Measurements from ENCODE around the gene FGF12. TPM values are rescaled to one million over a fixed set of nuclear protein-coding genes. Genes with fewer than 3 reads are reported as not detected.

The FGF12 gene
- total and polyA plus RNA-seq, 2 donors (not counting 1 experiment from before 2014, with no cell fraction given): 0.03 TPM; not detected in 1

DNA sequence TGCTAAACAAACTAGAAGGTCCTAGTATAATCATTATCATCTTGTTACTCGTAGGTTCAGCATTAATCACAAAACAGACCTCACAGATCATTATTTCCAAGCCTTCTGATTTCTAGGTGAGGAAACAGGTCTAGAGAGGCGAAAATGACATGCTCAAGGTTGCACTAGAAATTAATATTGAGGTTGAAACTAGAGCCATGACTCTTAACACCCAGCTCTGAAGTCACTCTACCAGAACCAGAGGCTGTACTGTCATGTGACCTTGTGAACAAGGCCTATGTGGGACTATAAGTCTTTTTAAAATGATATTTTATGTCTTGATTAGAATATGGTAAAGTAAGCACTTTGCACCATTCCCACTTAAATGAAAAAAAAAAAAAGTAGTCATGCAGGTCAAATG, 23.8 kb upstream of the FGF12 start:
- Mint-ChIP-seq H3K4me3 (no peak overlapping the region), H3K4me1 (no peaks in the 10 kb centered on the region), H3K27me3 (peaks cover 3% of the 10 kb centered on the region), H3K27ac (no peak overlapping the region), H3K9me3 (ENCODE audit: insufficient read depth) (no peaks in the 10 kb centered on the region)
- no peaks in the 10 kb centered on the region for H3K36me3 ChIP-seq (replicated peaks in 1 of 2; ENCODE audit: control extremely low read depth in 1 of 2, control insufficient read depth in 1 of 2, extremely low read depth in 1 of 2, insufficient read depth in 2 of 2, low read length in 1 of 2)
- H4K20me1 ChIP-seq (ENCODE audit: control insufficient read depth, insufficient read depth, low read length, poor library complexity, severe bottlenecking): no peaks in the 10 kb centered on the region
- DNase-seq (no peak), ATAC-seq (ENCODE audit: low read depth) (no peak)
- H3K79me2 ChIP-seq (ENCODE audit: control insufficient read depth, insufficient read depth, low read length): no peaks in the 10 kb centered on the region
- H3K4me1 ChIP-seq (ENCODE audit: control insufficient read depth in 2 of 2, insufficient read depth in 2 of 2, low read length in 2 of 2): no peaks in the 10 kb centered on the region
- ChIA-PET POLR2A (no interaction called here), CTCF (interaction anchor here (0.7 kb wide), 1 partner anchor 16 kb away, joined by 4 read pairs; no protein-coding TSS in a partner anchor)
- TF ChIP-seq CTCF (IDR thresholded peaks at IDR 0.05) (no peak), EZH2 (IDR thresholded peaks at IDR 0.05; ENCODE audit: borderline replicate concordance, insufficient read depth, low read depth, low read length, poor library complexity, severe bottlenecking) (no peak)
- no CpG with 5 or more reads among the region's 2 CpGs for WGBS (ENCODE audit: insufficient coverage)
- H3K4me2 ChIP-seq (replicated peaks; ENCODE audit: low read depth, low read length, poor library complexity, severe bottlenecking): no peak overlapping the region
- H3K4me3 ChIP-seq (ENCODE audit: control extremely low read depth in 1 of 5, extremely low read depth in 1 of 5, insufficient read depth in 1 of 5, low read depth in 2 of 5, low read length in 4 of 5): no peak overlapping the region
- intact Hi-C loops (cut with micrococcal nuclease): no loop called here
- H3K9me3 ChIP-seq (ENCODE audit: control extremely low read depth in 1 of 3, control insufficient read depth in 2 of 3, insufficient read depth in 1 of 3, low read length in 2 of 3): no peaks in the 10 kb centered on the region
- H3K27ac ChIP-seq (ENCODE audit: low read length in 2 of 2): no peak overlapping the region
- no peaks in the 10 kb centered on the region for H3K27me3 ChIP-seq (replicated peaks in 1 of 4; ENCODE audit: control extremely low read depth in 1 of 4, control insufficient read depth in 3 of 4, insufficient read depth in 4 of 4, low read length in 3 of 4)
- H2AFZ ChIP-seq (ENCODE audit: insufficient read depth, low read depth, low read length, poor library complexity, severe bottlenecking): no peak overlapping the region
- H3K9ac ChIP-seq (ENCODE audit: low read length): no peak overlapping the region

DNA sequence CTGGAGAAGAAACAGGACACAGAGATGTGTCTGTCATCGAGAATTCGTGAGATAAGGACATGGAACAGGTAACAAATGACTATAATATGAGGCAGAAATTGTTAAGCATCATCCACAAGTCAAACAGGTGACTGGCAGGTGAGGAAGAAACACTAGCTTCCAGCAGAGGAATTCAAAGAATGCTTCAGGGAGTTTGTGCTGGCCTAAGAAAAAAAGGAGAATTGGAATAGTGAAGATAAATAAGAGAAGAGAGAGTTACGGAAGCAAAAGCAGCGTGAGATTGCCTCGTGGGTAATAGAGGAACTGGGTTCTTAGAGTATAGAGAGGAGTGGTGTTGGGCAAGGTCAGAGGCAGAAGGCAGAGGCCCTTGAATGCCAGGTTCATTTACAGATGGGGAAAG, 22.9 kb upstream of the FGF12 start:
- H4K20me1 ChIP-seq (ENCODE audit: control insufficient read depth, insufficient read depth, low read length, poor library complexity, severe bottlenecking): no peaks in the 10 kb centered on the region
- ChIA-PET CTCF (no interaction called here), POLR2A (no interaction called here)
- 42% methylated on average over 3 of the region's 5 CpGs for WGBS (ENCODE audit: insufficient coverage)
- no peak overlapping the region for H3K4me3 Mint-ChIP-seq
- H3K36me3 ChIP-seq (replicated peaks in 1 of 2; ENCODE audit: control extremely low read depth in 1 of 2, control insufficient read depth in 1 of 2, extremely low read depth in 1 of 2, insufficient read depth in 2 of 2, low read length in 1 of 2): no peaks in the 10 kb centered on the region
- H3K27me3 Mint-ChIP-seq: peaks cover 3% of the 10 kb centered on the region
- DNase-seq: no peak
- H3K27ac Mint-ChIP-seq: no peak overlapping the region
- no peaks in the 10 kb centered on the region for H3K9me3 Mint-ChIP-seq (ENCODE audit: insufficient read depth)
- H3K27ac ChIP-seq (ENCODE audit: low read length in 2 of 2): no peak overlapping the region
- intact Hi-C loops (cut with micrococcal nuclease): no loop called here
- H3K4me2 ChIP-seq (replicated peaks; ENCODE audit: low read depth, low read length, poor library complexity, severe bottlenecking): no peak overlapping the region
- no peak for ATAC-seq (ENCODE audit: low read depth)
- no peak overlapping the region for H3K4me3 ChIP-seq (ENCODE audit: control extremely low read depth in 1 of 5, extremely low read depth in 1 of 5, insufficient read depth in 1 of 5, low read depth in 2 of 5, low read length in 4 of 5)
- no peaks in the 10 kb centered on the region for H3K4me1 ChIP-seq (ENCODE audit: control insufficient read depth in 2 of 2, insufficient read depth in 2 of 2, low read length in 2 of 2)
- H3K27me3 ChIP-seq (replicated peaks in 1 of 4; ENCODE audit: control extremely low read depth in 1 of 4, control insufficient read depth in 3 of 4, insufficient read depth in 4 of 4, low read length in 3 of 4): no peaks in the 10 kb centered on the region
- no peaks in the 10 kb centered on the region for H3K9me3 ChIP-seq (ENCODE audit: control extremely low read depth in 1 of 3, control insufficient read depth in 2 of 3, insufficient read depth in 1 of 3, low read length in 2 of 3)
- TF ChIP-seq EZH2 (IDR thresholded peaks at IDR 0.05; ENCODE audit: borderline replicate concordance, insufficient read depth, low read depth, low read length, poor library complexity, severe bottlenecking) (no peak), CTCF (IDR thresholded peaks at IDR 0.05) (no peak)
- H3K9ac ChIP-seq (ENCODE audit: low read length): no peak overlapping the region
- no peaks in the 10 kb centered on the region for H3K4me1 Mint-ChIP-seq
- no peaks in the 10 kb centered on the region for H3K79me2 ChIP-seq (ENCODE audit: control insufficient read depth, insufficient read depth, low read length)
- no peak overlapping the region for H2AFZ ChIP-seq (ENCODE audit: insufficient read depth, low read depth, low read length, poor library complexity, severe bottlenecking)
